ENCODE results near the gene IGFBPL1. TPM values are rescaled to one million over a fixed set of nuclear protein-coding genes. Genes with fewer than 3 reads are reported as not detected.
A peak's percentile ranks its signal among the peaks of the same experiment; 100 is the strongest.
"Not testable (repeated sequence)": the region's sequence is repeated elsewhere in the genome, so short reads cannot be mapped to it uniquely, and the experiment has no call there.

IGFBPL1 gene, protein sequence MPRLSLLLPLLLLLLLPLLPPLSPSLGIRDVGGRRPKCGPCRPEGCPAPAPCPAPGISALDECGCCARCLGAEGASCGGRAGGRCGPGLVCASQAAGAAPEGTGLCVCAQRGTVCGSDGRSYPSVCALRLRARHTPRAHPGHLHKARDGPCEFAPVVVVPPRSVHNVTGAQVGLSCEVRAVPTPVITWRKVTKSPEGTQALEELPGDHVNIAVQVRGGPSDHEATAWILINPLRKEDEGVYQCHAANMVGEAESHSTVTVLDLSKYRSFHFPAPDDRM
- polyA plus RNA-seq: not detected in 3 replicates
- not detected for polyA plus RNA-seq (2011; ENCODE audit: low read depth)
- not detected in 2 replicates for polyA plus RNA-seq (2011; cell fraction: cytosol; rRNA removed)
- polyA plus RNA-seq (2011; cell fraction: nucleus; rRNA removed): 0.13 TPM in 1 of 2 replicates, not detected in the other
- 0.14 TPM in 1 of 2 replicates, not detected in the other for polyA plus RNA-seq (2012; ENCODE audit: low replicate concordance)
- 0.58 TPM in 1 of 3 replicates, not detected in the others for polyA minus RNA-seq
- not detected for polyA minus RNA-seq (2011; cell fraction: cytosol; rRNA and poly(A)+ RNA removed)
- not detected in 2 replicates for polyA minus RNA-seq (2011; cell fraction: nucleus; rRNA and poly(A)+ RNA removed)

DNA sequence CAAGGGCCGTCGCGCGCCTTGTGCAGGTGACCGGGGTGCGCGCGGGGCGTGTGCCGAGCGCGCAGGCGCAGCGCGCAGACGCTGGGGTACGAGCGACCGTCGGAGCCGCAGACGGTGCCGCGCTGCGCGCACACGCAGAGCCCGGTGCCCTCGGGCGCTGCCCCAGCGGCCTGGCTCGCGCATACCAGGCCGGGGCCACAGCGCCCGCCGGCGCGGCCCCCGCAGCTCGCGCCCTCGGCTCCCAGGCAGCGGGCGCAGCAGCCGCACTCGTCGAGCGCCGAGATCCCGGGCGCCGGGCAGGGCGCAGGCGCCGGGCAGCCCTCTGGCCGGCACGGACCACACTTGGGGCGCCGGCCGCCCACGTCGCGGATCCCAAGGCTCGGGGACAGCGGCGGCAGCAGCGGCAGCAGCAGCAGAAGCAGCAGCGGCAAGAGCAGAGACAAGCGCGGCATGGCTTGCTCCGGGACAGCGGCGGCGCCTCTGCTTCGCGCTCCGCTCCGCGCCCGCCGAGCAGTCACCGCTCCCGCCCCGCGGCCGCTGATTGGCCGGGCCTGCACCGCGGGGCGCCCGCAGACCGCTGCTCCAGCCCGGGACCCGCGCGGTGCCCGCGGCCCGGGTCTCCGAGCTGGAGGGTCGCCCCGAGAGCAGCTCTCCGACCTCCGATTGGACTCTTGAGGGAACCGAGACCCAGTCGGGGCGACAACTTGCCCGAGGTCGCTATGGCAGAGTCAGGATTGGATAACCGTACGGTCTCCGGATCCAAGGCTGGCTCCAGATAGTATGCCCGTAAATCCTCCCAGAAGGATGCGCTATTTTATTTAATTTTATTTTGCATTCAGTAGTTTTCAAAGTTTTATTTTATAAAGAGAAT is at the start of gene IGFBPL1:
Gene IGFBPL1, minus strand, starts transcription at position 482 of the 871 bp plus-strand sequence. Its CDS starts 30 bp downstream, at position 452.
- Histone ChIP-seq H3K9me3 (ENCODE audit: control insufficient read depth, low read depth, low read length) (no peaks in the 10 kb centered on the region), H3K4me1 (ENCODE audit: control insufficient read depth, extremely low read depth, insufficient read depth, low read length) (no peaks in the 10 kb centered on the region), H3K27me3 (ENCODE audit: control insufficient read depth, extremely low read depth, insufficient read depth, low read length) (peaks cover 52% of the 10 kb centered on the region), H3K27ac (ENCODE audit: control insufficient read depth, insufficient read depth, low read length) (no peak within 1 kb of the TSS), H3K79me2 (ENCODE audit: control insufficient read depth, insufficient read depth, low read length) (no peaks in the 10 kb centered on the region), H3K9me1 (ENCODE audit: control insufficient read depth, extremely low read depth, insufficient read depth, low read length) (no peaks in the 10 kb centered on the region), H3K4me3 (ENCODE audit: control insufficient read depth in 2 of 3, extremely low read depth in 1 of 3, insufficient read depth in 2 of 3, low read depth in 1 of 3, low read length in 3 of 3) (peak within 1 kb of the TSS in 2 of 3 experiments; percentile 42 to 45), H3K9ac (ENCODE audit: control insufficient read depth, extremely low read depth, insufficient read depth, low read length) (no peak within 1 kb of the TSS), H3K4me2 (ENCODE audit: control insufficient read depth, extremely low read depth, insufficient read depth, low read depth, low read length) (peak within 1 kb of the TSS; percentile 61), H4K20me1 (ENCODE audit: control insufficient read depth, extremely low read depth, insufficient read depth, low read length) (no peaks in the 10 kb centered on the region), H2AFZ (ENCODE audit: control insufficient read depth, low read length) (peak within 1 kb of the TSS; percentile 58), H3K36me3 (ENCODE audit: control insufficient read depth in 2 of 2, extremely low read depth in 1 of 2, insufficient read depth in 2 of 2, low read length in 2 of 2) (no peaks in the 10 kb centered on the region)
- DNase-seq (ENCODE audit: low read depth, low spot score) (no peak), FAIRE-seq (no peak)
- peak; percentile 81 for TF ChIP-seq EZH2 (IDR thresholded peaks at IDR 0.05; ENCODE audit: low read length)
- TF ChIP-seq, protein P1, sequence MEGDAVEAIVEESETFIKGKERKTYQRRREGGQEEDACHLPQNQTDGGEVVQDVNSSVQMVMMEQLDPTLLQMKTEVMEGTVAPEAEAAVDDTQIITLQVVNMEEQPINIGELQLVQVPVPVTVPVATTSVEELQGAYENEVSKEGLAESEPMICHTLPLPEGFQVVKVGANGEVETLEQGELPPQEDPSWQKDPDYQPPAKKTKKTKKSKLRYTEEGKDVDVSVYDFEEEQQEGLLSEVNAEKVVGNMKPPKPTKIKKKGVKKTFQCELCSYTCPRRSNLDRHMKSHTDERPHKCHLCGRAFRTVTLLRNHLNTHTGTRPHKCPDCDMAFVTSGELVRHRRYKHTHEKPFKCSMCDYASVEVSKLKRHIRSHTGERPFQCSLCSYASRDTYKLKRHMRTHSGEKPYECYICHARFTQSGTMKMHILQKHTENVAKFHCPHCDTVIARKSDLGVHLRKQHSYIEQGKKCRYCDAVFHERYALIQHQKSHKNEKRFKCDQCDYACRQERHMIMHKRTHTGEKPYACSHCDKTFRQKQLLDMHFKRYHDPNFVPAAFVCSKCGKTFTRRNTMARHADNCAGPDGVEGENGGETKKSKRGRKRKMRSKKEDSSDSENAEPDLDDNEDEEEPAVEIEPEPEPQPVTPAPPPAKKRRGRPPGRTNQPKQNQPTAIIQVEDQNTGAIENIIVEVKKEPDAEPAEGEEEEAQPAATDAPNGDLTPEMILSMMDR (optimal IDR thresholded peaks at IDR 0.05 in 1 of 3, IDR thresholded peaks at IDR 0.05 in 1 of 3, conservative IDR thresholded peaks at IDR 0.05 in 1 of 3; ENCODE audit: extremely low read depth in 1 of 3, insufficient read depth in 2 of 3, low read length in 3 of 3): no peak
- dilution Hi-C loops (cut with MboI; ENCODE audit: extremely low pct_ligation_motif_present, low sequenced_read_pairs): no loop called here

DNA sequence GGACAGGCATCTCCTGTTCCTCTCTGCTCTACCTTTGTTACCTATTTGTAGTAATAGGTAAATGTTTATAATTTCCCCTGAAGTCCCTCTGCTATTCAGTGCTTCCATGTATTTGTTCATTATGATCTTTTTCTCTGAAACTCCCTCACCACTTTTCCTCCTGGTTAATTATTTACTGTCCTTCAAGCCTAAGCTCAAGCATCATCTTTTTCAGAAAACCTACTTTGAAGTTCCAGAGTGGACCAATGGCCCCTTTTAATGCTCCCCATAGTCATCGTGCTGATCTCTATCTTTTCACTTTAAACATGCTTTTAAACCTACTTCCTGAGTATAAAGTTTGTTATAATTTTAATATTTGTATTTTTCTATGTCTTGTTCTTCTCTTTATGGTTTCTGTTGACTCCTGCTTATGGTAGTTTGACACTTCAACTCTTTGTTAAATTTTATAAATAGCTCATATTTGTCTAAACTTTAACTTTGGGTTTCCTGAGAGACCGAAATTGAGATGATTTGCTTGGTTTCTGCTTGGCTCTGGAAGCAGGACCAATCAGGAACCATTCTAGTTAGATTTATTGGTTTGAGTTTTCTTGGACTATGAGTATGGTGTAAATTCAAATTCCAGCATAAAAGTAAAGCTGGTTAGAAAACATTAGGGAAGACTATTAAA is 48.5 kb upstream of the IGFBPL1 start:
- H3K9ac ChIP-seq (ENCODE audit: control insufficient read depth, extremely low read depth, insufficient read depth, low read length); H3K4me1 ChIP-seq (ENCODE audit: control insufficient read depth, extremely low read depth, insufficient read depth, low read length); H3K4me3 ChIP-seq (ENCODE audit: control insufficient read depth in 2 of 3, extremely low read depth in 1 of 3, insufficient read depth in 2 of 3, low read depth in 1 of 3, low read length in 3 of 3); H3K9me3 ChIP-seq (ENCODE audit: control insufficient read depth, low read depth, low read length); H3K27ac ChIP-seq (ENCODE audit: control insufficient read depth, insufficient read depth, low read length); DNase-seq (ENCODE audit: low read depth, low spot score); H2AFZ ChIP-seq (ENCODE audit: control insufficient read depth, low read length); H3K4me2 ChIP-seq (ENCODE audit: control insufficient read depth, extremely low read depth, insufficient read depth, low read depth, low read length); H3K36me3 ChIP-seq (ENCODE audit: control insufficient read depth in 2 of 2, extremely low read depth in 1 of 2, insufficient read depth in 2 of 2, low read length in 2 of 2); H4K20me1 ChIP-seq (ENCODE audit: control insufficient read depth, extremely low read depth, insufficient read depth, low read length); dilution Hi-C loops (cut with MboI; ENCODE audit: extremely low pct_ligation_motif_present, low sequenced_read_pairs); H3K79me2 ChIP-seq (ENCODE audit: control insufficient read depth, insufficient read depth, low read length); FAIRE-seq; H3K9me1 ChIP-seq (ENCODE audit: control insufficient read depth, extremely low read depth, insufficient read depth, low read length); H3K27me3 ChIP-seq (ENCODE audit: control insufficient read depth, extremely low read depth, insufficient read depth, low read length): not testable (repeated sequence)

Data from keratinocyte (primary cell).